NCI-H82 (cell line): ENCODE measurements around the gene MTA2.

ENCODE experiments used
- DNase-seq: peaks from one replicate; lab custom pipeline; 2025; lab: John Stamatoyannopoulos, UW

MTA2 gene

DNA sequence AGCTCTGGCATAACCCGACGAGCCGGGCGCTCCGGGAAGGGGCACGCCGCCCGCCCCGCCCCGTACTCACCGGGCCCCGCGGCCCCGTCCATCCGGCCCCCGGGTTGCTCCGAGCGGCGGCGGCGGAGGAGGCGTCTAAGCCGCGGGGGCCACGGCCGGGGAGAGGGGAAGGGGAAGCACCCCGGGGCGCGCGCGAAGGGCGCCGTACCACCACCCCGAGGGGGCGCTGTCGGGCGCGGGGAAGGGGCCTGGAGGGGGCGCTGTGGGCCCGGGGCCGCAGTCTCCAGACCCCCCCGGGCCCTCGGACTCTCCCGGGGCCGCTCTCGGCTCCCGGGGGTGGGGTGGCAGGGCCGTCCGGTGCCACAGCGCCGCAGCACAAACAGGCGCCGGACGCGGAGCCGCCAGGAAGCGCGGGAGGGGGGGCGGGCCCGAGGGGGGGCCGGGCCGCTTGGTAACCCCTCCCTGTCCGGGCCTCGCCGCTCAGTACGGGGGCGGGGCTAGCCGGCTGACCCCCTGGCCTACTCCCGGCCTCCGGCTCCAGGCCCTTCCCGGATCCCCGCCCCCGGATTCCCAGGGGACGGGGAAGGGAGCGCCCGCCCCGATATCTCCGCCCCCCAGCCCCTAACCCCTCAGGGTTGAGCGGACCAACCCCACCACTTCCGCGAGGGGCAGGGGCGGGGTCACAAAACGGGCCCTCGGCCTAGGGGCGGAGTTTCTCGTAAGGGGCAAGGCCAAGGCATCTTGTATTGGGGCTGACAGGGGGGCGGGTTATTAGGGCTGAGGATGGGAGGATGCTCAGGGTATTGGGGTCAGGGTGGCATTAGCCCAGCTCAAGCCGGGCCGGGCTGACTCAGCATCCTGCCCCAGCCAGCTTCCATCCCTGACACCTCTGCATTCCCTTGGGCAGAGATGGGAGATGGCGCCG is 11.0 kb upstream of the MTA2 start, which contains the start of the genes EML3 and ROM1:
Gene EML3, minus strand, starts transcription at position 410 of the 925 bp plus-strand sequence. Its CDS starts 318 bp downstream, at position 92.
Gene ROM1, plus strand, starts transcription at position 892 of the 925 bp plus-strand sequence. Its CDS starts 25 bp downstream, at position 917.
- peak; percentile 96 for DNase-seq

DNA sequence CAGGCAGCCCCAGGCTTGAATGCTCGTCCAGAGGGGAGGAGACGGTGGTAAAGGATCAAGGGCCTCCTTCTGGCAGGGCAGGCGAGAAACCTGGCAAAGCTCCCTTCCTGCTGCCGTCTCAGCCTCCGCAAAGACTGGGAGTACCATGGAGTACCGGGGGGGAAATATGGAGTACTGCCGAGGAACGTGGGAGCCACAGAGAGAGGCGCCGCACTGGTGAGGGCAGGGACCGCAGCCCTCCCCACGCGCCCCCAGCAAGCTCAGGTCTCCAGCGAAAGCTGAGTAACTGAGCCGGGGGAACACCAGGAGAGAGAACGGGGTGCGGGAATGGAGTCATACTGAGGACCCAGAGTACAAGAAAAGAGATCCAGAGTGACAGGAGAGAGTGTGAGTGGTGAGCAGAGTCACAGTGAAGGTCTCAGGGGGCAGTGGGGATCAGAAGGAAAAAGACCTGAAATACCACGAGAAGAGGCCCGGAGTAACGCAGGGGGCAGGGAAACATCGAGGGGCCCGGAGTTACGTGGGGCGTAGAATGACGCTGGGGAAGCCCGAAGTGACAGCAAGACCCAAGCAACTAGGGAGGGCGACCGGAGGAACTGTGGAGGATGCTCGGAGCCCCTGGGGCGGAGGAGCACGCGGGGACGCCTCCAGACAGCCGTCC is 10.2 kb upstream of the MTA2 start:
- DNase-seq, result peak; percentile 68

DNA sequence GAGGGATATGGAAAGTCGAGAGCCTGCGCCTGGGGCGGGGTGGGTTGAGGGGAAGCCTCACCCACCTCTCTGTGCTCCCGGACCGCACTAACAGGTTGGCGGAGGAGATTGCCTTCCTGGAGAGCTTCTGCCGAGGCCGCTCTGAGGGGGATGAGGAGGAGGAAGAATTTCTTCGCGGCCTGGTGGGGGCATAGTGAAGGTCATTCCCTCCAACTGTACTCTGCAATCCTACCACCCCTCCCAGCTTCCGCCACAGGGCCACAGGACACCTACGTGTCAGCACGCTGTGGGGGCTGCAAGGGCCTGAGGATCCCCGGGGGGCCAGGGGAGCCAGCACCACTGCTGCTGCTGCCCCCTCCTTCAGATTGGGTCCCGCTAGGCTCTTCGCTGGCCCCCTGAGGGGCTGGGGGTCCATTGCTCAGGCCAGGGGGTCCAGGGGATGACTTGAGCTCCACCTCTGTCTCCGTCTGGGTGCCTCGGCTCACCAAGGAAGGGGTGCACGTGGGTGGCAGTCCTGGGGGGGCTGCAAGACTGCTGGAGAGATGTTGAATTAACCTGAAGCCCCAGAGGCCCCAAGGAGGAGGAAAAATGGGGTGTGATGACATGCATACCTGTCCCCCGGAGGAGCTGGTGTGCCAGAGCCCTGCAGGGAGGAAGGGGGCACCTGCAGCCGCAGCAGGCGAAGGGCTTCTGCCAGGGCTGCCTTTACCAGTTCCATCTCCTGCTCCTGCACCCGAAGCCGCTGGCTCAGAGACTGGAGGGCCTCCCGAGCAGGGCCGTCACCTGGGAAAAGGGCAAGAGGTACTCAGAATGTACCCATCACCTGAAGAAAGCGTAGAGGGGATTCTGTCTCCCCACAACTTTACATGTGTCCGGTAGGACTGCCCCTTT is 9.4 kb upstream of the MTA2 start:
- no peak for DNase-seq

DNA sequence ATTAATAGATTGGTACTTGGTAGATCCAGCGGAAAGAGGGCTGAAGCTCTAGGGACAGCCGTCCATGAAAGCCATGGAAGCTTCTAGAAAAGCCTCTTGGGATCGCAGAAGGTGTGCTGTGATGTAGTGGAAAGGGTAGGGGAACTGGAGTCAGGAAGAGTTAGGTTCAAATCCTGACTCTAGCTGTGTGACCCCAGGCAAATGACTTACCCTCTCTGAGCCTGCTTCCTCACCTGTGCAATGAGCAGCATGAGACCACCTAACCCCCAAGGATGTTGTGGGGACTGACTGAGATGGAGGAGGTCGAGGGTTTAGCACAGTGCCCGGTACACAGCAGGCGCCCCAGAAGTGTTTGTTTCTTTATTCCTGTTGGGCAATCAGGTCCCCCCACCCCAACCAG is 8.7 kb upstream of the MTA2 start:
- DNase-seq, result no peak

DNA sequence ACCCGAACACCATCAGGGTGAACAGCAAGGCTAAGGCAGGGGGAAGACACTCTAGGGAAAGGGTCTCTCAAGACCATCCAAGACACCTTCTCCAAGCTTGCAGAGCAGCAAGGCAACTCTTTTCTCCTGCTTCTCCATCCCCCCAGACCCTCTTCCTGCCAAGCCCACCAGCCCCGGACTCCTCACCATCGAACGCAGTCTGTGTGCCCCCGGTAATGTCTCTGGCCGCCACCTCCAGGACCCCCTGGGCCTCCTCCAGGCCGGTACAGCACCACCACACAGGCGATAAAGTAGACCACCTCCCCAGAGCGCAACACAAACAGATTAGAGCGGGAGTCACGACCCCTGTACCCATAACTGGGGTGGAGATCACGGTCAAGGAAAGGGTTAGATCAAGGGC is 7.1 kb upstream of the MTA2 start:
- DNase-seq, result no peak

DNA sequence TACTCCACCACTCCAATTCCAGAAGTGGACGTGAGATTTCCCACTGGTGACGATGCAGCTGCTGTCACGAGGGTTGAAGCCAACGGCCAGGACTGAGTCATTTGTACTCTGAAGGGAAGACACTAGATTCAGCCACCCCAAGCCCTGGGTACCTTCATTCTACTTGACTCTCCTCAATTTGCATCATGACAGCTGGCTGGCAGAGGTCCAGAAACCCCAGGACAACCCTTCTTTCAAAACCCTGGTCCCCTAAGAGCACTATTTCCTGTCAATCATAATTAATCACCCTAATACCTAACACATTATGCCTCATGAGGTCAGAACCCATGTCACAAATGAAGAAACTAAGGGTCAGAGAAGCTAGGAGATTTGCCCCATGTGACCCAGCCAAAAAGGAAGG is 6.0 kb upstream of the MTA2 start:
- DNase-seq, result peak; percentile 19

DNA sequence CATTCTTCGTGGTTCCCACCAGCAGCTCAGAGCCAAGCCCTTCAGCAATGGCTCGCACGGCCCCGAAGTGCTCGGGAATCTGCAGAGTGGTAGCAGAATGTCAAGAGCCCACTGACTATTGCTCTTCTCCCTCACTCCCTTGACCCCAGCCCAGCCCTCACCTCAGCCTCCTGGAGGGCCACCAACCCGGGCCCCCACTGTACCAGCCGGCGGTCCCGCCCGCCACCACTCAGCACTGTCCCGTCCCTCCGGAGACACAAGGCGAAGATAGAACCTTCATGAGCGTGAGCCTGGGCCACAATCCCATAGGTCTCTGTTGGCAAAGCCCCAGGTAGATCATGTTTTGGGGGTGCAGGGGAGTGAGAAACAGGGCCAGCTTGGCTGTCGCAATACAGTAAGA is 4.2 kb upstream of the MTA2 start:
- DNase-seq, result no peak

DNA sequence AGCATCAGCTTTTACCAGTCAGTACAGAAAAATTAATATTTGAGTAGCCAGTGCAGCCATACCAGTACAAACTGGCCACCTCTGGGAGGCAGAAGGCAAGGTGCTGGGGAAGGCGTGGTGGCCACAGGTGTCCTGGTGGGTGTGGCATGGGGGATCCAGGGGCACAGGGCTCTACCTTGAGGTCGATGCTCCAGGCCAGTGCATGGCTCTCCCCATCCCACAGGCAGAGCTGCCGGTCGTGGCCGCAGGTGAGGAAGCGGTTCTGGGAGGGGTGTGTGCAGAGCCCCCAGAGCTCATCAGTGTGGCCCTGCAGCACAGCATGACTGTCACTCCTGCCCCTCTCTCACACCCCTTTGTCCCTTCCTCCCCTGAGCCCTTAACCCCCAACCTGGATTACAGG is 3.8 kb upstream of the MTA2 start:
- DNase-seq, result no peak

DNA sequence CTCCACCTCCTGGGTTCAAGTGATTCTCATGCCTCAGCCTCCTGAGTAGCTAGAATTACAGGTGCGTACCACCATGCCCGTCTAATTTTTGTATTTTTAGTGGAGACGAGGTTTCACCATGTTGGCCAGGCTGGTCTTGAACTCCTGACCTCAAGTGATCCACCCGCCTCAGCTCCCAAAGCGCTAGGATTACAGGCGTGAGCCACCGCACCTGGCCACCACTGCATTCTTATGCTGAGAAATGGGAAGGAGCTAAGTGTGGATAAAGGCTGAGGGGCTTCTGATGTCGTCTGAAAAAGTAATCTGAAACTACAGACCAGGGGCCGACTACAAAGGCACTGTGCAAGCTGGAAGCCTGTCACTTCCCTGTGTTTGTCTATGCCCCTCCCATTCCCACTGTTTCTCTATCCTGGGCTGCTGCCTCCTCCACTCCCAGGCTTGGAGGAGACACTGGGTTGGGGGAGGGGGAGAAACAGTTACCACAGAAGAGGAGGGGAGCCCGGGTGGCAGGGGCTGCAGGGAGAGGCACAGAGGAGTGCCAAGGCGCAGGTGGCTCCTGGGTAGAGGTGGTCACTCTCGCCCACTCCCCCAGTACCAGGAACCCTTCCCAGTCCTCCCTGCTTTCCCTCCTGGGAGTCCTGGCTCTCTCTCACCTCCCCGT is 2.9 kb upstream of the MTA2 start:
- peak; percentile 39 for DNase-seq

DNA sequence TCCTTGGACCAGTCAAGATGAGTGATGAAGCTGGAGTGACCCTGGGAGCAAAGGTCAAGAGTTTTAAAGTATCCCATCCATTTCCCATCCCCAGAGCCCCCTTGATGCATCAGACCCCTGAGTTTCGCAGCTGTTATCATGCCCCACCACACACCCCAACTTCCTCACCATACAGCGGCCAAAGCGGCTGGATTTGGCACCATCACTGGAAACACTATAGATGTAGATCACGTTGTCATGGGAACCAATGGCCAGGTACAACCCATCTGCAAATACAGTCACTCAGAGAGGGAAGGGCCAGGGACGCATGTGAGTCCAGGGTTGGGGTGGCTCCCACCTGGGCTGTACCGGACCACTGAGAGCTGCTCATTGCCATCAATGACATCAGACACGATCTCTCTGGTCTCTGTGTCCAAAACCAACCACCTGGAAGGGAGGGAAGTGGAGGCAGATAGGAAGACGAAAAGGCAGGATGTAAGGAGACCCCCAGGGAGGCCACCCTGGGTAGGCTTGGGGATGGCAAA is 2.2 kb upstream of the MTA2 start:
- DNase-seq, result no peak

DNA sequence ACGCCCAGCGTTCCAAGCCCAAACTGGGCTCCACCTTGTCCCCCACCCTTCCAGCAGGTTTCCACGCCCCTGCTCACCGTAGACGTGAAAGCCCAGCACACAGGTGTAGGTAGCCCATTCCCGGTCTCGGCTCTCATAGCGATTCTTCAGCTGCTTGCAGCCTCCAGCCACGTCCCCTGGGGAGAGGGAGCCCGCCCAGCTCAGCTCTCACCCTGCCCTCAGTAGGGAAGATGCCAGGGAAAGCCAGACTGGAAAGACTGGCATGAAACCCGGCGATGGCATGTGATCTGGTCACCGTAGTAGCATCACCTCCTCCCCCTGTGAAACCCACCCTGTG is 1.4 kb upstream of the MTA2 start:
- no peak for DNase-seq

DNA sequence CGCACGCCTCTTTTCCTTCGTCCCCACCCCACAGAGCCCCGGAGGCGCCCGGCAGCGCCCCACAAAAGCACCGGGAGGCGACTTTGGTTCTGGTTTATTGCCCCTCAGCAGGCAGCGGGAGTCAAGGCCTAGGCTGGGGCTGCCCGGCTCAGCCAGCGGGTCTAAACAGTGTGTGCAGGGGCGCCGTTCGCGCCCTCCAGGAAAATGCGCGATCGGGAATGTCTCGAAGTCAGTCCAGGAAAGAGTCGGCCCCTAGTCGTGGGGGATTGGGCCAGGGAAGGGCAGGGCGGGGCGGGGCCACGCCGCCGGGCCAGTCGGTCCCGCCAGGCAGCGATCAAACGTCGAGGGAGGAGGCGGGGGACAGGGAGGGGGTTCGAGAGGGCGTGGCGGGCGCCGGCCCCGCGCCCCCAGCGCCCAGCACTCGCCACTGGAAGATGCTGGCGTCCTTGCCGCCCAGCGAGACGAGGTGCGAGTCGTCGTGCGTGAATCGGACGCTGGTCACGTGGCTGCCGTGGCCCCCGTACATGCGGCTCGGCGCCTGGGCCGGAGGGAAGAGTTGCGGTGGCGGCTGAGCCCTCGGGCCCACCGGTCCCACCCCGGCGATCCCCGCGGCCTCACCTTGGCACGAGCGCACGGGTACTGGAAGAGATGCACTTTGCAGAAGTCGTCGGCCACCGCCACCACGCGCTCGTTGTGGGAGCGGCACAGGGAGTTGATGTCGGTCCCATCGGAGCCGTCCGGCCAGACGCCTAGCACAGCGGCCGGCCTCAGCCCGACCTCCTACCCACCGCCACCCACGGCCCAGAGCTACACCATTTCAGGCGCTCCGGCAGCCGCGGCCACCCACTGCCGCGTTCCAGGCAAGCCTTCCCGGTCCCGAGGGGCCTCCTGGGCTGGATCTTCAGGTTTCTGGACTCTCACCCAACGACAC is 741 bp upstream of the MTA2 start:
- peak; percentile 91 for DNase-seq

DNA sequence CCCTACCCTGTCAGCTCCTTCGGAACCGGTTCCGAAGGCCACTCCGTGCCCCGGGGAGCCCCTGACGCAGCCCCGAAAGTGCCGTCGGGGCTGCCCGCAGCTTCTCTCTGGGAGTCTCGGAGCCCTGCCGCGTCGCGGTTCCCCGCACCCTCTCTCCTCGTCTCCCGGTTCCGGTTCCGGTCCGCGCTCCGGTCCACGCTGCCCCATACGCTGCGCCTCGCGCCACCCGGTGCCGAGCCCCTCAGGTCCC is 618 bp downstream of the MTA2 start:
- peak; percentile 49 for DNase-seq

DNA sequence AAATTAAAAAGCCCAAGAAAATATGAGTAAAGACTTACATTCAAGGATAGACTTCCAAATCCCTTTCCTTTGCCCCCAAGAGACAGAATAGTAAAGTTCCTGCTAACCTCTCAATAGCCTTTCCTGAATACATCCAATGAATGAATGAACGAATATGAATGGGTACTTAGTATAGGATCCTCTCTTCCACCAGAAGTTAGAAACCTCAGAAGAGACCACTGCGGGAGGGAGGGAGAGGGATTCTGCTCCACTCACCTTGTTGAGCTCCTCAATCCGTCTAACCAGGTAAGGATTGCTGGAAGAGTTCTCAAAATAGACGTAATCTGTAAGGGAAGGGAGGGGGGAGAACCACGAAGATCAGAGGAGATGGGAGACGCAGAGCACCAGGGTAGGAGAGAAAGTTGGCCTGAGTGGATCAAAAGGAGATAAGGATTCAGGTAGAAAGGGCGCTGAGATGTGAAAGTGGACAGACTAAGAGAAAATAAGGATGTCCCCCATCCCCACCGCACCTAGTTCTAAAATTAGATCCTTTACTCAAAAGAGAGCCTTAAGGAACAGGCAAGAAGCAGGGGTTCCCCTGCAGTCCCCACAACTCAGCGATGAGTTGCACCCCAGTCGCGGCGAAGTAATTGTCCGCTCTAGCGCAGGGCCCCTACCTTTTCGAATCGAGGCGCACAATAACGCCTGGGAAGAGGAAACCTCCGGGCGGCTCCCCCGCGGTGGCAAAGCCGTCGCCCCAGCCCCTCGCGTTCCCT is 1.1 kb downstream of the MTA2 start:
- DNase-seq, result peak; percentile 23

DNA sequence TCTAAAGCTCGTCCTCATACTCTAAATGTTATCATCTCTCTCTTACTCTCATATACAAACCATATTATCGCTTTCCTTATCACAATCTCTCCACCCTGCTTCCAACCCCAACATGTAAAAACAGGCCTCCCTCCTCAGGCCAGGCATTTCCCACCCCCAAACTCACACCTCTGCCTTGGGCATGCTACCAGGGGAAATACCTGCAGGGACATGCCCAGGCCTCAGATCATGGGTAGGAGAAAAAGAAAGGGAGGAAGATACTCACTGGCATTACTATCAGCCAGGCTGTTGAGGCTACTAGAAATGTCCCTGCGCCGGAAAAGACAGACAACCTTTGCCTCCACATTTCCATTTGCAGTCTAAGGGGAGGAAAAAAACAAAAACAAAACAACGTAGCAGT is 1.8 kb downstream of the MTA2 start:
- DNase-seq, result no peak

DNA sequence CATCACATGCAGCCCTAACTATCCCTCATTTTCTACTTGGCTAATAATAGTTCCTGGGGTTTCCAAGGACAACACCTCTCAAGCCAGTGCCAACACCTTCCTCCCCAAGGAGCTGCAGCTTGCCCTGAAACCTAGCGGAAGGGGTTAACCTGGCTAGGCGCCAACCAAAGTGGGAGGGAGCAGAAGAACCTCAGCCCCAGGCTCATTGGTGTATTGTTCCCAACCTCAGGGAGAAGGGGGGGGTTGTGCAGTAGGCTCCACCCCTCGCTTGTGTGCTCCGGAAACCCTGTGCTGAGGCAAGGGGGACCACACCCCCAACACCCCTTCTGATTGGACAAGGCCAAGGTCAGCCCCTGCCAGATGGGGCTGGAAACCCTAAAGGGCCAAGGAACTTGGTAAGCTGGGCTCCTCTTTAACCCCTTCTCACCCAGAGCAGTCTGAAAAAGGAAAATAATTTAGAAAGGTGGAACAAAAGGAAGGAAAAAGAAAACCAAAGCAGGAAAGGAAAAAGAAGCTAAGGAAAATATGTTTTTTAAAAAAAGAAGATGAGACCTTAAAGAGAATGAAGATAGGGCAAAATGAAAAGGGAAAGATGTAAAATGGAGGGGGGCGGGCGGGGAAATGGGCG is 2.5 kb downstream of the MTA2 start:
- peak; percentile 99 for DNase-seq

DNA sequence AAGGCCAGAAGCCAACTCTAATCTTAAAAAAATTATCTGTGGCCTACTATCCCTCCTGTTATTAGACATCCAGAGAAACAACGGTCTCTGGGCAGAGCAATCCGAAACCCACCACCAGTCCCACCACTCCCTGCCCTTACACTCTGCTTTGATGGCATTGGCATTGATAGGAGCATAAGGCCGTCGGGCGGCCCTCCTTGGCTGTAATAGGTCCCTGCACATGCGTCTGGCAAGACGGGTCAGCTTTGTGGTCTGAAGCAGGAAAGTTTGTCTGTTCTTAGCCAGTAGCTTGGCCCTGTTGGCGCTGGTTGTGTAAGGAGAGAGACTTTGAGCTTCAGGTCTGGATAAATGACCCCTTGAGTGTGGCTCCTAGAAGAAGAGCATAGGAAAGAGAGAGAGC is 6.5 kb downstream of the MTA2 start:
- no peak for DNase-seq

DNA sequence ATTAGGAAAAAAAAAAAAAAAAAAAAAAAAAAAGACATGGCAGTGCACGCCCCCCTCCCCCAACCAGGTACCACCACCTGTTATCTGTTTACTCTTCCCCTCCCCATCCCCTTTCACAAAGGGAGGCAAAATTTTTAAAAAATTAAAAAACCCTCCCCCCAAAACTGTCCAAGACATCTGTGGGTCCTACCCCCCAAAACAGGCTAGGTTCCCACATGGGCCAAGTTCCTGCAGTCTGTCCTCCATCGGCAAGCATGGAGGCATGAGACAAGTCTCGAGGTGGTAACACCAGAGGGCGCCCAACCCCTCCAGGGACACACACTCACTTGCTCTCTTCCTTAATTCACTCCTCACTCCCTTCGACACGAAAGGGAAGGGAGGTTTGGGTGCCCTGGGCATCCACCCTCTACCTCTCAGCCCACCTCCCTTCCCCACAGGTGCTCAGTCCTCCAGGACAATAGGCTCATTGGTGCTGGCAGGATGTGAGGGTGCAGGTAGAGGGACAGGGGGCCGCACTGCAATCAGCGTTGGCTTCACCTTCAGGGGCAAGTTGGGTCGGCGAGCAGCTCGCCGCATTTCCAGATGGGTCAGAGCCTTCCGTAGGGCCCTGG is 8.1 kb downstream of the MTA2 start:
- DNase-seq, result peak; percentile 84

DNA sequence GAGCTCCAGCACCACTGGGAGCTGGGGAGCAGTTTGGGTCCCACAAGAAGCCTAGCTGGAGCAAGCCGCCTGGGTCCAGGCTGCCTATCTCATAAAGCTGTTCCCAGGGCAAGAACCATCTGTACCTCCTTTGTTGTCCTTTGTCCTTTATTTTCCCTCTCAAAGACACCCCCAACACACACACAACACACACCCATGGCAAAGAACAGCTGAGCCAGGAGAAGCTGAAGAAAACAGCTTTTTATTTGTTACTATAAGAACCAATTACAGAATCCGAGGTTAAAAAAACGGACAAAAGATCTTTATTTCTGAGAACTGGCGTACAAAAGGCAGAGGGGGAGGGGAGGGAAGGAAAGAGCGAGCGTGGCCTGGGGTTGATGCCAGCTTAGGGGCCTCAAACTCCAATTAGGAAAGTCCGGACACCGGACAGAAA is 8.7 kb downstream of the MTA2 start:
- DNase-seq, result no peak
